Measurements from ENCODE around the gene GRM8. TPM values are rescaled to one million over a fixed set of nuclear protein-coding genes. Genes with fewer than 3 reads are reported as not detected.

The GRM8 gene
- total RNA-seq, 1 experiment from 2014 or later, result not detected

- Histone ChIP-seq H3K27me3 (replicated peaks; ENCODE audit: control insufficient read depth, insufficient read depth, low read length) (no peaks in the 10 kb centered on the region), H3K9me3 (no peaks in the 10 kb centered on the region), H3K36me3 (ENCODE audit: control insufficient read depth, insufficient read depth, low read length) (no peaks in the 10 kb centered on the region), H3K4me1 (no peaks in the 10 kb centered on the region), H3K4me3 (ENCODE audit: low read depth, low read length) (no peak overlapping the region)
- Mint-ChIP-seq H3K9me3 (ENCODE audit: unreplicated experiment) (no peaks in the 10 kb centered on the region), H3K27ac (ENCODE audit: unreplicated experiment) (no peak overlapping the region), H3K36me3 (ENCODE audit: insufficient read depth, unreplicated experiment) (no peaks in the 10 kb centered on the region), H3K4me3 (ENCODE audit: unreplicated experiment) (no peak overlapping the region), H3K4me1 (ENCODE audit: low read depth, unreplicated experiment) (no peaks in the 10 kb centered on the region), H3K27me3 (ENCODE audit: insufficient read depth, unreplicated experiment) (peaks cover 7% of the 10 kb centered on the region)
- ChIA-PET CTCF (no interaction called here), POLR2A (no interaction called here)
- intact Hi-C loops (cut with micrococcal nuclease; ENCODE audit: unreplicated experiment), result no loop called here
- no peak for TF ChIP-seq CTCF (IDR thresholded peaks at IDR 0.05; ENCODE audit: insufficient read depth in 1 of 2, low read depth in 1 of 2, low read length in 1 of 2, severe bottlenecking in 1 of 2, unreplicated experiment in 1 of 2)
- BruUV-seq (replicated peaks), result no TSS peak
- DNase-seq, result no peak
Measured at GRCh38 chr7:126686474-126686873, 566.3 kb downstream of the GRM8 start.

- Mint-ChIP-seq H3K4me3 (ENCODE audit: unreplicated experiment) (no peak overlapping the region), H3K4me1 (ENCODE audit: low read depth, unreplicated experiment) (no peaks in the 10 kb centered on the region), H3K9me3 (ENCODE audit: unreplicated experiment) (no peaks in the 10 kb centered on the region), H3K36me3 (ENCODE audit: insufficient read depth, unreplicated experiment) (no peaks in the 10 kb centered on the region), H3K27me3 (ENCODE audit: insufficient read depth, unreplicated experiment) (peaks cover 12% of the 10 kb centered on the region), H3K27ac (ENCODE audit: unreplicated experiment) (no peak overlapping the region)
- CTCF ChIA-PET, result no interaction called here
- no peaks in the 10 kb centered on the region for H3K36me3 ChIP-seq (ENCODE audit: control insufficient read depth, insufficient read depth, low read length)
- H3K4me1 ChIP-seq, result no peaks in the 10 kb centered on the region
- no peaks in the 10 kb centered on the region for H3K27me3 ChIP-seq (replicated peaks; ENCODE audit: control insufficient read depth, insufficient read depth, low read length)
- no peak for TF ChIP-seq CTCF (IDR thresholded peaks at IDR 0.05; ENCODE audit: insufficient read depth in 1 of 2, low read depth in 1 of 2, low read length in 1 of 2, severe bottlenecking in 1 of 2, unreplicated experiment in 1 of 2)
- POLR2A ChIA-PET, result no interaction called here
- BruUV-seq (replicated peaks), result no TSS peak
- H3K4me3 ChIP-seq (ENCODE audit: low read depth, low read length), result no peak overlapping the region
- intact Hi-C loops (cut with micrococcal nuclease; ENCODE audit: unreplicated experiment), result no loop called here
- H3K9me3 ChIP-seq, result no peaks in the 10 kb centered on the region
- DNase-seq, result no peak
Measured at GRCh38 chr7:126685596-126685995, 567.1 kb downstream of the GRM8 start.

- Histone ChIP-seq H3K4me1 (no peaks in the 10 kb centered on the region), H3K36me3 (ENCODE audit: control insufficient read depth, insufficient read depth, low read length) (no peaks in the 10 kb centered on the region), H3K4me3 (ENCODE audit: low read depth, low read length) (no peak overlapping the region), H3K9me3 (no peaks in the 10 kb centered on the region), H3K27me3 (replicated peaks; ENCODE audit: control insufficient read depth, insufficient read depth, low read length) (no peaks in the 10 kb centered on the region)
- POLR2A ChIA-PET, result no interaction called here
- CTCF ChIA-PET, result no interaction called here
- DNase-seq, result no peak
- Mint-ChIP-seq H3K27me3 (ENCODE audit: insufficient read depth, unreplicated experiment) (peaks cover 12% of the 10 kb centered on the region), H3K27ac (ENCODE audit: unreplicated experiment) (no peak overlapping the region), H3K36me3 (ENCODE audit: insufficient read depth, unreplicated experiment) (no peaks in the 10 kb centered on the region), H3K9me3 (ENCODE audit: unreplicated experiment) (no peaks in the 10 kb centered on the region), H3K4me1 (ENCODE audit: low read depth, unreplicated experiment) (no peaks in the 10 kb centered on the region), H3K4me3 (ENCODE audit: unreplicated experiment) (no peak overlapping the region)
- no TSS peak for BruUV-seq (replicated peaks)
- TF ChIP-seq CTCF (IDR thresholded peaks at IDR 0.05; ENCODE audit: insufficient read depth in 1 of 2, low read depth in 1 of 2, low read length in 1 of 2, severe bottlenecking in 1 of 2, unreplicated experiment in 1 of 2), result no peak
- intact Hi-C loops (cut with micrococcal nuclease; ENCODE audit: unreplicated experiment), result no loop called here
Measured at GRCh38 chr7:126685018-126685573, 567.6 kb downstream of the GRM8 start.

Measured in Caco-2 (cell line).